CD4-positive, alpha-beta T cell treated with Interleukin-15 for 4 hours (primary cell): ENCODE measurements around the gene C3orf20.
A peak's percentile ranks its signal among the peaks of the same experiment; 100 is the strongest.

Experiments used
- DNase-seq: peaks from one replicate; pipeline ENCODE4 v3.0.0-alpha.2; 2020; ENCODE audit warnings: low spot score

The C3orf20 gene

GRCh38 chr3:14775011-14775410 lies 100.1 kb downstream of the C3orf20 start:
- DNase-seq, result no peak

- no peak for DNase-seq
These were observed 100.6 kb downstream of the C3orf20 start for GRCh38 chr3:14775563-14775962.

DNA sequence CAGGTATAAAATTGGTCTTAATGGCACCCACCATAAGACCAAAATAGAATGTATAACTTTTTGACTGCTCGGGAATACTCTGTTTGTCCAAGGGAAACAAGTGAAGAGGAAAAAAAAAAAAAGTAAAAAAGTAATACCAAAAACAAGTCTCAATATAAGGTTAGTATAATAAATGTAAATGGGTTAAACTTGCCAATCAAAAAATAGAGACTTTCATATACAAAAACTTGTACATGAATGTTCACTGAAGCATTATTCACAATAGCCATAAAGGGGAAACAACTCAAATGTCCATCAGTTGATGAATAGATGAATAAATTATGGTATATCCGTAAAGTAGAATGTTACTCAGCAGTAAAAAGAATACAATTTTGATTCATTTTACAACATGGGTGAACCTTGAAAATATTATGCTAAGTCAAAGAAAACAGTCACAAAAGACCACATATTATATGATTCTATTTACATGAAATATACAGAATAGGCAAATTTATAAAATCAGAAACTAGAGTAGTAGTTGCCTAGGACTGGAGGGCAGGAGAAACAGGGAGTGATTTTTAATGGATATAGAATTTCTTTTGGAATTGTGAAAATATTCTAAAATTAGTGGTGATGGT lies 104.2 kb downstream of the C3orf20 start:
- DNase-seq, result no peak

GRCh38 chr3:14780927-14781507 lies 106.1 kb downstream of the C3orf20 start:
- no peak for DNase-seq

DNA sequence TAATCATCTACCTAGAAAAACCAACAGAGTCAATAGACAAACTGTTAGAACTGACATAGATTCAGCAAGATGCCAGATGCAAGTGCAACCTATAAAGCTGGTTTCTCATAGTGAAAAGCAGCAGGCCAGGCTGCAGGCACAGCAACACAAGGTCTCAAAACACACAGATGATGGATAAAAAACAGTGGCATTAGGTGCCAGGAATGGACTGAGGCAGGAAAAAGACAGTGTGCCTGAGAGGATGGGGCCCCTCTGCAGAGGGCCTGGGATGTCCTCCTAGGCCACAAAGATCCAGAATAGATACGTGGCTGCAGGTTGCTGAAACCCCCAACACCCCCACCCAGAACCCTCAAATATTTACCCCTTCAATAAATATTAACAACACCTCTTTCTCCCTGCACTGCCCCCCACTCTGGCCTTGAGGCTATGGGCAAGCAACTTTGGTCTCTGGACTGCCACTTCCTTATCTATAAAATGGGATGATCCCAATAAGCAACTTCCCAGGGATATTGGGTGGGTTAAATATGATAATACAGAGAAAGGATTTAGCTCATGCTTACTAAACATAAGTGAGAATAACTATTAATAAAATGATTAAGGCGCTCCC lies 108.6 kb downstream of the C3orf20 start:
- no peak for DNase-seq

DNA sequence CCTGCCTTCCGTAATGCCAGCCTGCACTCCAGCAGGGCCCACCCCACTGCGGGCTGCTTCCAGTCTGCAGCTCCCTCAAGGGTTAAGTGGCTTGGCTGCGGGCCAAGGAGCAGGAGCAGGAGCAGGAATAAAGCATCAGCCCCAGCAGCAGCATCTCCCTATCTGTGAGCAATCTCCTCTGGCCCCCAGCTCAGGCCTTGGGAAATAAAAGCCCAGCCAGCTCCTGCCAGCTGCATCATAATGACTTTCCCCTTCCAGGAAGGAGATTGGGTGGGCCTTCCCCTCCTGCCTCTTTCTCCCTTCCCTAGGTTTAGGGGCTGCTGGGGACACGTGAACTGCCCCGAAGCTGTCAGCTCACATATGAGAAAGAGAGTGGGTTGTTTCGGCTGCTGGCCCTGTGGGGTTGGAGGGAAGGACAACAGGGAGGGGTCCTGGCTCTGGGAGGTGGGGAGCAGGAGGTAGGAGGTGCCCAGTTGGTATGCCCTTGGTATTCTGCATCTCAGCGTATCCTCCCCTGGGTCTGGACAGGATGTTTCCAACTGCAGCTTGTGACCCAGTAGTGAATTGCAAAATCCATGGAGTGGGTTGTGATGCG lies 109.2 kb downstream of the C3orf20 start:
- no peak for DNase-seq

GRCh38 chr3:14785207-14786155 lies 110.5 kb downstream of the C3orf20 start:
- DNase-seq, result no peak

DNA sequence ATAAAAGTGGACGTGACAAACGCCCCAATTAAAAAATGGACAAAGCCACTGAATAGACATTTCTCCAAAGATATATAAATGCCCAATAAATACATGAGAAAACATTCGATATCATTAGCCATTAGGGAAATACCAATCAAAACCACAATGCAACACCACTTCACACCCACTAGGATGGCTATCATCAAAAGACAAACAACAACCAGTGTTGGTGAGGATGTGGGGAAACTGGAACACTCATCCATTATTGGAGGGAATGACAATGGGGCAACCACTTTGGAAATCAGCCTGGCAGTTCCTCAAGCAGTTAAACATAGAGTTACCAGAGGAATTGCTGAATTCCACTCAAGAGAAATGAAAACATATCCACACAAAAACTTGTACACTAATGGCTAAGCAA lies 111.4 kb downstream of the C3orf20 start:
- no peak for DNase-seq

GRCh38 chr3:14787630-14788029 lies 112.7 kb downstream of the C3orf20 start:
- DNase-seq, result no peak

- no peak for DNase-seq
These were observed 113.7 kb downstream of the C3orf20 start for GRCh38 chr3:14788644-14789043.

- DNase-seq, result no peak
These were observed 114.3 kb downstream of the C3orf20 start for GRCh38 chr3:14789221-14789620.

DNA sequence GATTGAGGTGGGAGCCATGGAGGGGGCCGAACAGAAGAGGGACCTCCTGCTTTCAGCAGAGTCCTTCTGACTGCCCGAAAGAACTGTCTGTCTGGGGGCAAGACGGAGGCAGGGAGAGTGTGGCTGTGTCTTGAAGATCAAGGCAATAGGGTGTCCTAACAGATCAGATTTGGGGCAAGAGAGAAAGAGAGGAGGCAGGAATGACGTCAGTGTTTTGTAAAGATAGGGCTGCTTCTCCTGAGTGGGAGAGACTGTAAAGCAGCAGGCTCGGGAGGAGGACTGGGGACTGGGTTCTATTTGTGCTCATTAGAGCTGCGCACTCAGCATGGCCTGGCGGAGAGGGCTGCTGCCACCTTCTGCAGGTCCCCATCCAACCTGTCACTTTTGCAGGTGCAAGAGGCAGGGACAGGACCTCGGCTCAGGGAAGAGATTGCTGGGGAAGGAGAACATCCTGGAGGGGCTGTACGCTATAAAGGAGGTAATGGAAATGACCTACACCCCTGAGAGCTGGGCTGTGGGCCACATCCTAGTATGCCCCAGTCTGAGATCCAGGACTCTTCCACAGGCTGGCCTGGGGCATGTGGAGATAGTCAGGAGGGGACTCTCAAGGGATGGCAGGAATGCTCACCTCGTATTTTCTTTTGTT lies 114.8 kb downstream of the C3orf20 start:
- no peak for DNase-seq

GRCh38 chr3:14791343-14791945 lies 116.5 kb downstream of the C3orf20 start:
- peak; percentile 16 for DNase-seq

DNA sequence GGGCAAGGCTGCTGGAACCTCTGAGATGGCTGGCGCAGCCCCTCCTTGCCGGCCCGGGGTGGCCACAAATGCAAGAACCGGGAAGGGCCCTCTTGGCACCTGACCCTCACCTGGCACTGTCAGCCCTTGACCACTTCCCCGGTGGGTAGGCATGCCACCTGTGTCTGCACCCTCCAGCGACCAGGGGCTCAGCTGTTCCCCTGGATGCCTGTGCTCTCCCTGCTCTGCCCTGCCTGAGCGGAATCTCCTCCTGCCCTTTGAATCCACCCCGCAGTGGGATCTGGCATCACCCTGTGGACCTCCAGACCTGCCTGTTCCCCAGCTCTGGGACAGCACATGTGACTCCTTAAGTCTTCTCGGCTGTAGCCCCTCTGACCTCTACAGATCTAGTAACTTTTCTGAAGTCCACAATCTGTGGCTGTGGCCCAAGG lies 117.8 kb downstream of the C3orf20 start:
- DNase-seq, result no peak

DNA sequence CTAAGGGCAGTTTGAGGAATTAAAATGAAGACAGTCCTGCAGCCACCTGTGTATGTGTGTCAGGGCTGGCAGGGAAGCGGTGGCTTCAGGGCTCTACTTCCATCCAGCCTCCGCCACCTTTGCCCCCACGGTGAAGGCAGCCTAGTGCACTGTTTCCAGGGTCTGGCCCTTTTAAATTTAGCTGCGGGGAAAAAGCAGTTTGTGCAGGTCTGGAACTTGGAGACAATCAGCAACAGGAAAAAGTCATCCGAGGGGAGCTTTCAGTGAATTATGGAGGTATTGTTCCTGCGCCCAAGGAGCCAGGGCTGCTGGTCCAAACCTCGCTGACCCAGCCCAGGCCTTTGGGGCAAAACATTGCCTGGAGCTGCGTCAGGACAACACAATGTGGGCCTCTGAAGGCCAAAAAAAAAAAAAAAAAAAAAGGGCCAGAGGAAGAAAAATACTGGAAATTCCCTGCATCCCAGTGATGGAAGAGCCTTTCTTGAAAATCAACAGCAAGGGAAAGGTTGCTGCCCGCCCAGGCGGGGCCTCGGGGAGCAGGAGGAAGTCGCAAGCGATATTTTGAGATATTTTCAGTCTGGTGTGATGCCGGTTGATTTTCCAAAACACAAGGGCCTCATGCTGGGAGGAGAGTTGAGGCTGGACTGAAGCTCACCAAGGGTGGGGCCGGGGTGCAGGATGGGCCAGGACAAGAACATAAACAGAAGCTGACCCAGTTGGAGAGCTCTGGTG lies 118.4 kb downstream of the C3orf20 start:
- DNase-seq, result no peak

- DNase-seq, result no peak
These were observed 118.9 kb downstream of the C3orf20 start for GRCh38 chr3:14793858-14794234.

DNA sequence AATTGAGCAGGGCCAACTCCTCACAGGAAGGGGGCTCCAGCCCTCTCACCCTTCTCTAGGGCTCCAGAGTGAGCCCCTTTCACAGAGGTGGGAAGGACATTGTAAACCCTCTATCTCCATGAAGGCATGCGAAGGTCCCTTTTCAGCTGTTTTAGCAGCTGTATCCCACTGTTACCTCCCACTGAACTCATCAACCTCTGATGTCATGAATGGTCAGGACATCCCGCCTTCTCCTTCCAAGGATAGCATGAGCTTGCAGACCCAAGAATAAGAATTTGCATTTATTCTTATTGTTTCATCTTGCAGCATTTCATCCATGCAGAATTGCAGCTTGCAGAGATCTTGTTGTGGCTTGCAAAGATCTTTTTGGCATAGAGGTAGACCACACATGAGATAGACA lies 119.5 kb downstream of the C3orf20 start:
- DNase-seq, result no peak

DNA sequence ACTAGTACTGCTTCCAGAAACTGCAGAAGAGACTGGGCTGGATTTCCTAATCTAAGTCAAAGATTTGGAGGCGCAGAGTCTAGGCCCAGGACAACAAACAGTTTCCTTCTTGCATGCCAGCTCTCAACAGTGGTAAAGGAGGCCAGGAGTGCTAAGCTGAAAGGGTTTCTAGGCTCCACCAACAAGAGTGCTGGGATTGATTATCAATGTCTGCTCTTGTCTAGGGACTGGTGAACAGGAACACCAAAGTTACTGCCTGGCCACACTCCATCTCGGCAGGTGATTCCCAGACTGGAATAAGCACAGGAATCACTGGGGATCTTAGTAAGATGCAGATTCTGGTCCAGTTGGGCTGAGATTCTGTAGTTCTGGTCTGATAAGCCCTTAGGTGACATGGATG lies 121.1 kb downstream of the C3orf20 start:
- DNase-seq, result no peak

- no peak for DNase-seq
These were observed 121.6 kb downstream of the C3orf20 start for GRCh38 chr3:14796403-14797077.

GRCh38 chr3:14797731-14798130 lies 122.8 kb downstream of the C3orf20 start:
- DNase-seq, result no peak
